ENCODE data around the gene STXBP5.

- no peak for TF ChIP-seq POLR2A (IDR thresholded peaks at IDR 0.05; ENCODE audit: low read length)
- no peak for TF ChIP-seq GATA1 (IDR thresholded peaks at IDR 0.05; ENCODE audit: low read depth, low read length)
Observed at GRCh38 chr6:147180926-147181325, 23.3 kb upstream of the STXBP5 start.
